Gastrocnemius medialis (tissue), 4 donors: ENCODE data around the gene WDR37.

Experiments
- POLR2A ChIP-seq, 2 donors: fragments of 450-650 bp; IDR thresholded peaks; one replicate each; pipeline ENCODE4 v1.6.1; 2017; ENCODE audit warnings: antibody characterized with exemption in 2 of 2, mild to moderate bottlenecking in 2 of 2, moderate library complexity in 2 of 2
- TF ChIP-seq, protein P1 (sequence below), 5 experiments: fragments of 450-650 bp in 3 of 5; fragments of 200-600 bp in 2 of 5; sonication (generic) in 2 of 5; IDR thresholded peaks in 4 of 5; conservative IDR thresholded peaks in 1 of 5; 1 replicate in 4 of 5; 2 replicates in 1 of 5; pipeline ENCODE4 v1.5.1; 2016 to 2019; ENCODE audit warnings: antibody characterized with exemption in 5 of 5, mild to moderate bottlenecking in 3 of 5, moderate library complexity in 3 of 5

DNA sequence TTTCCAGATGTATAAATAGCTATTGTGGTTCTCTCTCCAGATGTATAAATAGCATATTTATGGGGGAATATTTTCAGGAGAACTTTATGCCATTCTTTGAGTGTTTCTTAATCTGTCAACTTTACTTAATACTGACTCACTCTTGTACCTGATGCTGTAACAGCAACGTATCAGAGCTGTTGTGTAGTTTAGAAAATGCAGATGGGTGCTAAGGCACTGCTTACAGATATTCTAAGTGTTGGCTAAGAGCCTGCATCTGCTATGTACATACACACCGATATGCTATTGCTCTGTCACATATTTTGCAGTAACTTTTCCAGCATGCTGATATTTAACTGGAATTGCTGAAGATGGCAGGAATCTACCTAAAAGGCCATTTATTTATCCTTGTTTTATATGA, 71.9 kb downstream of the WDR37 start:
- TF ChIP-seq, protein P1, sequence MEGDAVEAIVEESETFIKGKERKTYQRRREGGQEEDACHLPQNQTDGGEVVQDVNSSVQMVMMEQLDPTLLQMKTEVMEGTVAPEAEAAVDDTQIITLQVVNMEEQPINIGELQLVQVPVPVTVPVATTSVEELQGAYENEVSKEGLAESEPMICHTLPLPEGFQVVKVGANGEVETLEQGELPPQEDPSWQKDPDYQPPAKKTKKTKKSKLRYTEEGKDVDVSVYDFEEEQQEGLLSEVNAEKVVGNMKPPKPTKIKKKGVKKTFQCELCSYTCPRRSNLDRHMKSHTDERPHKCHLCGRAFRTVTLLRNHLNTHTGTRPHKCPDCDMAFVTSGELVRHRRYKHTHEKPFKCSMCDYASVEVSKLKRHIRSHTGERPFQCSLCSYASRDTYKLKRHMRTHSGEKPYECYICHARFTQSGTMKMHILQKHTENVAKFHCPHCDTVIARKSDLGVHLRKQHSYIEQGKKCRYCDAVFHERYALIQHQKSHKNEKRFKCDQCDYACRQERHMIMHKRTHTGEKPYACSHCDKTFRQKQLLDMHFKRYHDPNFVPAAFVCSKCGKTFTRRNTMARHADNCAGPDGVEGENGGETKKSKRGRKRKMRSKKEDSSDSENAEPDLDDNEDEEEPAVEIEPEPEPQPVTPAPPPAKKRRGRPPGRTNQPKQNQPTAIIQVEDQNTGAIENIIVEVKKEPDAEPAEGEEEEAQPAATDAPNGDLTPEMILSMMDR (IDR thresholded peaks at IDR 0.05 in 4 of 5, conservative IDR thresholded peaks at IDR 0.05 in 1 of 5): no peak
- no peak for TF ChIP-seq POLR2A (IDR thresholded peaks at IDR 0.05)
